HFF-Myc (cell line): ENCODE measurements around the gene FKBP1B.

ENCODE experiments used
- DNase-seq: peaks from one replicate; pipeline ENCODE4 v3.0.0-alpha.2; 2011; ENCODE audit warnings: low read depth; ENCODE audit errors: extremely low read depth
- H3K4me3 ChIP-seq: replicated peaks from 2 replicates; pipeline ENCODE4 v1.5.1; 2011; ENCODE audit warnings: low read depth, mild to moderate bottlenecking, control low read depth, low read length
- CTCF ChIP-seq: IDR thresholded peaks from 2 replicates; pipeline ENCODE4 v1.5.1; 2012; ENCODE audit warnings: mild to moderate bottlenecking, low read depth, low read length, control low read depth; ENCODE audit errors: missing control alignments

FKBP1B gene

GRCh38 chr2:24050041-24050979, 769 bp downstream of the FKBP1B start:
- no peak for TF ChIP-seq CTCF
- H3K4me3 ChIP-seq: peak overlapping the region; percentile 55
- no peak for DNase-seq

- no peak overlapping the region for H3K4me3 ChIP-seq
- TF ChIP-seq CTCF: no peak
- DNase-seq: no peak
Observed at GRCh38 chr2:24051833-24052232, 2.3 kb downstream of the FKBP1B start.

GRCh38 chr2:24052951-24053350, 3.4 kb downstream of the FKBP1B start:
- no peak overlapping the region for H3K4me3 ChIP-seq
- DNase-seq: no peak
- no peak for TF ChIP-seq CTCF

GRCh38 chr2:24054366-24055010, 4.9 kb downstream of the FKBP1B start:
- DNase-seq: no peak
- TF ChIP-seq CTCF: no peak
- no peak overlapping the region for H3K4me3 ChIP-seq

- no peak for DNase-seq
- TF ChIP-seq CTCF: no peak
- H3K4me3 ChIP-seq: no peak overlapping the region
Observed at GRCh38 chr2:24055750-24056149, 6.2 kb downstream of the FKBP1B start.

- H3K4me3 ChIP-seq: no peak overlapping the region
- DNase-seq: no peak
- no peak for TF ChIP-seq CTCF
Observed at GRCh38 chr2:24058564-24059271, 9.2 kb downstream of the FKBP1B start.
